ENCODE measurements around the gene ABCB6.
A peak's percentile ranks its signal among the peaks of the same experiment; 100 is the strongest.

Gene ABCB6

GRCh38 chr2:219160186-219161017 lies 58.4 kb downstream of the ABCB6 start, which contains the start of gene NHEJ1 (continued):
- TF ChIP-seq REST (tag by site-specific recombination; IDR thresholded peaks at IDR 0.05) (0 out of 2 replicates have a peak, but pooled peaks have one; percentile 18), ZNF704 (tag by site-specific recombination; IDR thresholded peaks at IDR 0.05) (no peak), ZNF555 (tag by site-specific recombination; conservative IDR thresholded peaks at IDR 0.05) (no peak), ZNF558 (tag by site-specific recombination; IDR thresholded peaks at IDR 0.05) (no peak), ZNF580 (tag by site-specific recombination; IDR thresholded peaks at IDR 0.05) (no peak), ZSCAN16 (tag by site-specific recombination; IDR thresholded peaks at IDR 0.05) (no peak), ZNF157 (tag by site-specific recombination; IDR thresholded peaks at IDR 0.05) (no peak), ZNF660 (tag by site-specific recombination; IDR thresholded peaks at IDR 0.05) (peak; percentile 43; the same call in 1 of the 2 replicates), KLF9 (tag by site-specific recombination; IDR thresholded peaks at IDR 0.05; ENCODE audit: low read depth) (no peak; the same call in none of the 2 replicates), ZXDB (tag by site-specific recombination; IDR thresholded peaks at IDR 0.05) (peak; percentile 88), SALL2 (tag by site-specific recombination; IDR thresholded peaks at IDR 0.05; ENCODE audit: borderline replicate concordance) (no peak), ZFP69B (tag by site-specific recombination; IDR thresholded peaks at IDR 0.05) (peak; percentile 96), ZNF324 (tag by site-specific recombination; IDR thresholded peaks at IDR 0.05) (0 out of 2 replicates have a peak, but pooled peaks have one; percentile 15), PRDM4 (tag by site-specific recombination; IDR thresholded peaks at IDR 0.05) (no peak), ZNF624 (tag by site-specific recombination; IDR thresholded peaks at IDR 0.05) (no peak), ZNF629 (tag by site-specific recombination; IDR thresholded peaks at IDR 0.05) (0 out of 2 replicates have a peak, but pooled peaks have one; percentile 11), ZNF311 (tag by site-specific recombination; IDR thresholded peaks at IDR 0.05; ENCODE audit: borderline replicate concordance) (no peak), ZNF776 (tag by site-specific recombination; IDR thresholded peaks at IDR 0.05; ENCODE audit: borderline replicate concordance) (no peak), ZBTB8A (tag by site-specific recombination; IDR thresholded peaks at IDR 0.05) (peak; percentile 74), ZNF843 (tag by site-specific recombination; IDR thresholded peaks at IDR 0.05) (no peak), ZNF223 (tag by site-specific recombination; IDR thresholded peaks at IDR 0.05) (no peak), ZSCAN30 (tag by site-specific recombination; IDR thresholded peaks at IDR 0.05) (no peak), EGR2 (tag by site-specific recombination; IDR thresholded peaks at IDR 0.05; ENCODE audit: low read depth) (peak; percentile 34; the same call in 1 of the 2 replicates), GLI4 (tag by site-specific recombination; IDR thresholded peaks at IDR 0.05) (no peak), ZNF571 (tag by site-specific recombination; IDR thresholded peaks at IDR 0.05) (no peak), ZBTB7A (tag by site-specific recombination; IDR thresholded peaks at IDR 0.05; ENCODE audit: low read depth) (peak; percentile 21), ZNF544 (tag by site-specific recombination; IDR thresholded peaks at IDR 0.05) (no peak), WT1 (tag by site-specific recombination; IDR thresholded peaks at IDR 0.05) (no peak), ZNF768 (tag by site-specific recombination; IDR thresholded peaks at IDR 0.05) (no peak), KLF7 (tag by site-specific recombination; IDR thresholded peaks at IDR 0.05; ENCODE audit: borderline replicate concordance) (peak; percentile 80; the same call in 1 of the 2 replicates)
